SU-DHL-6 (cell line): Measurements from ENCODE around the gene APC.

Experiments used
- CTCF ChIP-seq: fragments of 200-600 bp; sonication (generic); IDR thresholded peaks from one replicate; pipeline ENCODE4 v1.5.1; 2017; ENCODE audit warnings: antibody characterized with exemption, mild to moderate bottlenecking, low read length, moderate library complexity; ENCODE audit not compliant: insufficient read depth, poor library complexity, severe bottlenecking
- EZH2phosphoT487 ChIP-seq: fragments of 200-600 bp; sonication (generic), shearing (Covaris generic); conservative IDR thresholded peaks from 2 replicates; pipeline ENCODE4 v1.6.1; 2018; ENCODE audit warnings: mild to moderate bottlenecking, antibody characterized with exemption, low read length, moderate library complexity, mixed read lengths

- TF ChIP-seq CTCF (no peak), EZH2phosphoT487 (no peak)
Measured at GRCh38 chr5:112869948-112870347, 132.3 kb downstream of the APC start.
